Hematopoietic multipotent progenitor cell treated with erythropoietin and hydrocortisone succinate and interleukin-3 and kit ligand, for 17 days (in vitro differentiated cells): ENCODE data around the gene B4GALT6.

ENCODE experiments used
- DNase-seq: peaks from one replicate; pipeline ENCODE4 v3.0.0-alpha.2; 2015; ENCODE audit warnings: low spot score

Gene B4GALT6

GRCh38 chr18:31591628-31592027, 92.8 kb downstream of the B4GALT6 start, which contains the start of gene TTR:
TTR (plus strand) TSS chr18:31591877; CDS start chr18:31591903, 26 bp downstream.
- DNase-seq: no peak

GRCh38 chr18:31591113-31591512, 93.3 kb downstream of the B4GALT6 start:
- DNase-seq: no peak

- DNase-seq: no peak
These were observed 93.8 kb downstream of the B4GALT6 start for GRCh38 chr18:31590570-31590969.

GRCh38 chr18:31587529-31587928, 96.9 kb downstream of the B4GALT6 start:
- DNase-seq: no peak

- DNase-seq: no peak
These were observed 97.8 kb downstream of the B4GALT6 start for GRCh38 chr18:31586616-31587015.

GRCh38 chr18:31585991-31586390, 98.4 kb downstream of the B4GALT6 start:
- DNase-seq: no peak

GRCh38 chr18:31583185-31583854, 101.1 kb downstream of the B4GALT6 start:
- no peak for DNase-seq

- DNase-seq: no peak
These were observed 102.7 kb downstream of the B4GALT6 start for GRCh38 chr18:31581498-31582197.

- no peak for DNase-seq
These were observed 105.0 kb downstream of the B4GALT6 start for GRCh38 chr18:31579375-31579774.

GRCh38 chr18:31578126-31578525, 106.3 kb downstream of the B4GALT6 start:
- DNase-seq: no peak

GRCh38 chr18:31577195-31577594, 107.2 kb downstream of the B4GALT6 start:
- DNase-seq: no peak

GRCh38 chr18:31576670-31577069, 107.7 kb downstream of the B4GALT6 start:
- DNase-seq: no peak

- no peak for DNase-seq
These were observed 108.7 kb downstream of the B4GALT6 start for GRCh38 chr18:31575515-31576257.

- no peak for DNase-seq
These were observed 110.0 kb downstream of the B4GALT6 start for GRCh38 chr18:31574359-31574758.
